Right lobe of liver (tissue), 4 donors: ENCODE data around the gene MMP1.
"Not testable (repeated sequence)": the region's sequence is repeated elsewhere in the genome, so short reads cannot be mapped to it uniquely, and the experiment has no call there.

Experiments used
- POLR2A ChIP-seq: fragments of 450-650 bp; IDR thresholded peaks from one replicate; pipeline ENCODE4 v1.6.1; 2017; ENCODE audit warnings: antibody characterized with exemption, mild to moderate bottlenecking
- TF ChIP-seq, protein P1 (sequence below), 4 donors: fragments of 200-600 bp in 3 of 4; fragments of 450-650 bp in 1 of 4; IDR thresholded peaks; one replicate each; pipeline versions ENCODE4 v1.5.1 to v1.8.0; 2016 to 2022; ENCODE audit warnings: antibody characterized with exemption in 4 of 4, mild to moderate bottlenecking in 2 of 4
- donor health status: DM: no; HTN: no; CAD: no.
- donor health status: DM: no; HTN: no; CAD: no.
- donor health status: DM: no; HTN: yes; CAD: no.

DNA sequence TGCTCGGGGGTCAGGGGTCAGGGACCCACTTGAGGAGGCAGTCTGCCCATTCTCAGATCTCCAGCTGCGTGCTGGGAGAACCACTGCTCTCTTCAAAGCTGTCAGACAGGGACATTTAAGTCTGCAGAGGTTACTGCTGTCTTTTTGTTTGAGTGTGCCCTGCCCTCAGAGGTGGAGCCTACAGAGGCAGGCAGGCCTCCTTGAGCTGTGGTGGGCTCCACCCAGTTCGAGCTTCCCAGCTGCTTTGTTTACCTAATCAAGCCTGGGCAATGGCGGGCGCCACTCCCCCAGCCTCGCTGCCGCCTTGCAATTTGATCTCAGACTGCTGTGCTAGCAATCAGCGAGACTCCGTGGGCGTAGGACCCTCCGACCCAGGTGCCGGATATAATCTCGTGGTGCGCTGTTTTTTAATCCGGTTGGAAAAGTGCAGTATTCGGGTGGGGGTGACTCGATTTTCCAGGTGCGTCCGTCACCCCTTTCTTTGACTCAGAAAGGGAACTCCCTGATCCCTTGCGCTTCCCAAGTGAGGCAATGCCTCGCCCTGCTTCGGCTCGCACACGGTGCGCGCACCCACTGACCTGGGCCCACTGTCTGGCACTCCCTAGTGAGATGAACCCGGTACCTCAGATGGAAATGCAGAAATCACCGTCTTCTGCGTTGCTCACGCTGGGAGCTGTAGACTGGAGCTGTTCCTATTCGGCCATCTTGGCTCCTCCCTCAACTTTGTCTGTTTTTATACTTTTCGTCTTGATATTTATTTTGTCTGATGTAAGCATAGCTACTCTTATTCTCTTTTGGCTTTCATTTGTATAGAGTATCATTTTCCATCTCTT lies 51.0 kb downstream of the MMP1 start:
- TF ChIP-seq, protein P1, sequence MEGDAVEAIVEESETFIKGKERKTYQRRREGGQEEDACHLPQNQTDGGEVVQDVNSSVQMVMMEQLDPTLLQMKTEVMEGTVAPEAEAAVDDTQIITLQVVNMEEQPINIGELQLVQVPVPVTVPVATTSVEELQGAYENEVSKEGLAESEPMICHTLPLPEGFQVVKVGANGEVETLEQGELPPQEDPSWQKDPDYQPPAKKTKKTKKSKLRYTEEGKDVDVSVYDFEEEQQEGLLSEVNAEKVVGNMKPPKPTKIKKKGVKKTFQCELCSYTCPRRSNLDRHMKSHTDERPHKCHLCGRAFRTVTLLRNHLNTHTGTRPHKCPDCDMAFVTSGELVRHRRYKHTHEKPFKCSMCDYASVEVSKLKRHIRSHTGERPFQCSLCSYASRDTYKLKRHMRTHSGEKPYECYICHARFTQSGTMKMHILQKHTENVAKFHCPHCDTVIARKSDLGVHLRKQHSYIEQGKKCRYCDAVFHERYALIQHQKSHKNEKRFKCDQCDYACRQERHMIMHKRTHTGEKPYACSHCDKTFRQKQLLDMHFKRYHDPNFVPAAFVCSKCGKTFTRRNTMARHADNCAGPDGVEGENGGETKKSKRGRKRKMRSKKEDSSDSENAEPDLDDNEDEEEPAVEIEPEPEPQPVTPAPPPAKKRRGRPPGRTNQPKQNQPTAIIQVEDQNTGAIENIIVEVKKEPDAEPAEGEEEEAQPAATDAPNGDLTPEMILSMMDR (IDR thresholded peaks at IDR 0.05): not testable (repeated sequence)
- not testable (repeated sequence) for TF ChIP-seq POLR2A
